HT-29 (cell line): ENCODE measurements around the gene UNC93A. TPM values are rescaled to one million over a fixed set of nuclear protein-coding genes. Genes with fewer than 3 reads are reported as not detected.
"Not testable (repeated sequence)": the region's sequence is repeated elsewhere in the genome, so short reads cannot be mapped to it uniquely, and the experiment has no call there.

Experiments used
- DNase-seq: peaks from one replicate; pipeline ENCODE4 v3.0.0-alpha.2; 2015; ENCODE audit warnings: low spot score
- total RNA-seq: library from RNA; depleted of rRNA; stranded (reverse); fragments of >200 nt; shearing (Covaris generic); gene quantifications from 2 replicates; pipeline ENCODE4 v1.2.3, GENCODE V29; 2014

The UNC93A gene
- total RNA-seq, 1 experiment from 2014 or later = 4.0 TPM

DNA sequence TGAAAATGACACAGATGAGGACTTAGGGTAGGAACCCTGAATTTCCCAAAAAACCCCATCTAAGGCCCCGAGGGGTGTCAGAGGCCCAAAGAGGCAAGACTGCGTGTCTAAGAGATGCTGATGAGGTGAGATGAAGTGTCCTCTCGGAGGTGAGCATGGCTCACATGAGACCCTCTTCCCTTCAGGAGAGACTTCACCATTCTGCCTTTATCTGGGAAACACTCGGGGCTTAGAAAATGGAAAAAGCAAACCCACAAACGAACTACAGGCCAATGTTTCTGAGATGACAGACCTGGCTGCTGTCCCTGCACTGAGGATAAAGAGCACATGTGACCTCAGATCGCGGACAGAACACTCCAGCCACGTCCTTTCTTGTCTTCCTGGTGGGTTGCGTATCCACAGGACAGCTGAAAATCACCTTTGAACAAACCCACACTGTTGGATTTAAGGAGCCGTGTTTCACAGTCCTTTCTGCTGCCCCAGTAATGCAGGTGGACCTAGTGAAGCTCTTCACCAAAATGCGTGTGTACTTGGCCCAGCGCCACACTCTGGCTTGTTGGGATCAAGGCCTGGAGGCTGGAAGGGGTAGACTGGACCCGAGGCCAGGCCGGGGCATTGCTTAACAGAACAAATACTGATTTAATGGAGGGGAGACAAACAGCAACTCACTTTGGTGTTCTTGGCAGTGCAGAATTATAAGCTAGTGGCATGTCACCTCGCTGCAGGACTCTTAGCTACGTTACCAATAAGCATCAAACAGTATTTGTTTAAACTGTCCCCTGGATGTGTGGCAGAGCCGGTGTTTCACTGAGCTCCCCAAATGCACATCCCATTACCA is 18.5 kb downstream of the UNC93A start:
- not testable (repeated sequence) for DNase-seq

DNA sequence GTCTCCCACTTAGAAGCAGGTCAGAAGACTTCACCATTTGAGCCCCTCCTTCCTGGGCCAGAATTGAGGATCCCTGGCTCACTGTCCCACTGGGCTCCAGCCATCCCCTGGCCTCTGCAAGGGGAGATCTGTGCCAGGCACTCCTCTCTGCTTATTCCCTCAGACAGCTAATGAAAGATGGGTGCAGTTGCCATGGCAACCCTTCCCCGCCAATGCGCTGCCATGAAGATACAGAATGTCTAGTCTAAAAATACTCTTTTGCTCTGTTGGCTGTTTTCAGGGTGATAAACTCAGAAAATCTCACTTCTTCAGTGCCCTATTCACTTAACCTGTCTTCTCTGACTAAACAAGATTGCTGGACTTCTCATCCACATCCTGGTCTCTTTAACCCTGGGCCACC is 20.2 kb downstream of the UNC93A start:
- DNase-seq = no peak

DNA sequence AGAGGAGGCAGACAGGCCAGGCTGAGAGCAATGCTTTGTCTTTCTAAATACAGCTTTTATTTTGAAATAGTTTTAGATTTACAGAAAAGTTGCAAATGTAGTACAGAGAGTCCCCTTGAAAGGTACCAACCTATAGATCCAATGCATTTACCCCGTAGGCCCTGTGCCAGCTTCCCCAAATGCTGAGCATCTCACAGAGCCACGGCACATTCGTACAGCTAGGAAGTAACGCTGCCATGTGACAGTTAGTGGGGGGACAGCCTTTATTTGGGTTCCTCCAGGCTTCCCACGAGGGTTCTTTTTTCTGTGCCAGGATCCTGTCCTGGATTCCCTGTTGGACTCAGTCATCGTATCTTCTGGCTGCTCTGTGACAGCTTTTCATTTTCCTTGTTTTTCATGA is 20.6 kb downstream of the UNC93A start:
- not testable (repeated sequence) for DNase-seq

DNA sequence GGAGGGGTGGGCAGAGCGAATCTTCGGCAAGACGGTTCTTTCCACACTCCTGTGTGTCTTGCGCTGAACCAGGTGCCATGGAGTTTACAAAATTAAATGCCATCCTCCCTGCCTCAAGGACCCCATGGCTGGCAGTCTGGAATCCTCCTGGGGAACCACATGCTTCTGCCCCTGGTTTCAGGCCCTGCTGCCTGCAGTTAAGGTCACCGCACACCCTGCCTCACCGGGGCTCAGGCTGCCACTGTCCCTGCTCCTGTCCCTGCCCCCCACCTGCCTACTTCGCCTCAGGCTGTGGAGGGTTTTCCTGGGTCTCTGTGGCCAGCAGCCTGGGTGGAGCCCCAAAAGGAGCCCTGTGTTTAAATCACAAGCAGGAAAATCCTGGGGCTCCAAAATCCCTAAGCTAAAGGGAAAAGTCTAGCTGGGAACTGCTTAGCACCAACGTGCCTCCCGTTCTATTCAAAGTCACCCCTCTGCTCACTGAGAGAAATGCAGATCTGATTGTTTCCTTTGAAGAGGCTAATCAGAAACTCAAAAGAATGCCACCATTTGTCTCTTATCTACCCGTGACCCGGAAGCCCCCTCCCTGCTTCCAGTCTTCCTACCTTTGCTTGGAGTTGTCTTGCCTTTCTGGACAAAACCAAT is 23.2 kb downstream of the UNC93A start:
- DNase-seq = no peak

DNA sequence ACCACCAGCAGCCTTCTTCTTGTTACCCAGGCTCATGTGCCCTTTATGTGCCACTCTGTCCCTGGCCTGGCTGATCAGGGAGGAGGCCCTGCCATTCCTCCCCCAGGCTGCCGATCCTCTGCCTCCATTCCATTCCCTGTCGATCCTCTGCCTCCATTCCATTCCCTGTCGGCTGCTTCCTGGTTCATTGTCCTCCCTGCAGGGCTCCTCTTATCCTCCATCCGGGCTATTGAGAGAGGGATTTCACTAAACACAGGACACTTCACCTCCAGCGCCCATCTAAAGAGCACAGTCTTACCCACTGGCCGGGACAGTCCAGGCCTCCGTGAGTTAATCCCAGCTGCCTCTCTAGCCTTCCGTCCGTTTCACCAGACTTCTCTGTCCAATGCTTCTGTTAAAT is 26.1 kb downstream of the UNC93A start:
- DNase-seq = no peak

DNA sequence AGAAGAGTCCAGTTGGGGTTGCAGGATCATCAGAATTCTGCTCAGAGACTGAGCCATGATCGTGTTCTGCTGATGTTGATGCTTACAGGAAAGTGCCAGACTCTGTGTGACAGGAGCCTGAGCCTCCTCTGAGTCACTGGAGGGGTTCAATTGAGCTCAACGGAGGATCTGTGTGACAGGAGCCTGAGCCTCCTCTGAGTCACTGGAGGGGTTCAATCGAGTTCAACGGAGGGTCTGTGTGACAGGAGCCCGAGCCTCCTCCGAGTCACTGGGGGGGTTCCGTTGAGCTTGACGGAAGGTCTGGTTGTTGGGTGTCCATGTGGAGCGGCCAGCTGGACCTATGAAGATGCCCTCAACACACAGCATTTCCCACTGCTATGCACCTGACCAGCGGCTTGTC is 27.2 kb downstream of the UNC93A start:
- not testable (repeated sequence) for DNase-seq

DNA sequence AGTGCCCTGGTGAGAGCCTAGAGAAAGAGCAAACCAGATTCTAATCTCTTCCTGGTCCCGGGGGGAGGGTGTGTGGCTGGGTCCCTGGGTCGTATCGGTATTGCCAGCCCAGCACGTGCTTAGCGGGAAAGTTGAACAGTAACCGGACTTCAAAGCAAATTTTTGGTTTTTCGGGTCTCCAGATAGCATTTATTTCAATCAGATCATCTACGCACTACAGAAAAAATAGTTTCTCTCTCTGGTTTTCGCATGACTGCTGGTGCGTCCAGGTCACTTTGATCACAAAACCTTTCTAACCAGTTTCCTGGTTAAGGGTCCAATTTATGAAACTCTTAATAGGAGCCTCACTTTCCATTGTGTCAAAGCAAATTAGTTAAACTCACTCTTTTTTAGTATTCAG is 27.7 kb downstream of the UNC93A start:
- DNase-seq = not testable (repeated sequence)

DNA sequence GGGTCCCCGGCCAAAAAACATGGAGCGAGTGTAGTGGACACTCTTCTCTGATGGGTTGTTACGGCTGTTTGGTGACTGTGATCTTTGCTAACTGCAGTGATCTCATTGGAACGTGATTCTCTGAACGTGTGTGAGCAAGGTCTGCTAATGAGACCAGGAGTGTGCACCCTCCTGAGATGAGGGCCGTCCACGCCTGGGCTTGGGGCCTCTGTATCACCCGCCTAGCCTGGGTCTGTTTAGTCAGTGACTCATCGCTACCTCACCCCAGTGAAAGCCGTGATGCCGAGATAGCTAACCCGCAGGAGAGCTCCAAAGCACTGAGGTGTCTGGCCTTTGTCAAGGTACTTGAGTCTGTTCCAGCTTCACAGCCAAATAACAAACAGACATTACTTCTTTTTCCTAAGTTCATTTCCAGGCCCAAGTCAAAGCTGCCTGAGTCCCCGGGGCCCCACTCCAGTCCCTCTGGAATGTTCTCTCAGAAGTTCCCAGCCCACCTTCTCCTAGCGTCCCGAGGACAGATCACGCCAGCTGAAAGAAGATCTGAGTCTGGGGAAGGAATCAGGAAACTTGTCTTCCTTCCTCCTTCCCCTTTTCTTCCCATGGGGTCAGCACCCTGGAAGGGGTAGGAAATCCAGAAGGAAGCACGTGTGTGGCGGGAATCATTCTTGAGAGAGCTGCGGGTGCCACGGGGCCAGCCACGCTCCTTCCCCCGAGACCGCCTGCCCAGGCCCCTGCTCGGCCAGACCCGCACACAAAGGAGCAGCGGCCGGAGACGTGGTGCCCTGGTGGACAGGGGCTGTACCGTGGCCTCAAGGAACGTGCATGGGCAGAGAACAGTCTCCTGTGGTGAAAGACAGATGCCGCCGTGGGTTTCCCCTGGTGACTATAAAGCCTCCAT is 29.0 kb downstream of the UNC93A start:
- DNase-seq = not testable (repeated sequence)

DNA sequence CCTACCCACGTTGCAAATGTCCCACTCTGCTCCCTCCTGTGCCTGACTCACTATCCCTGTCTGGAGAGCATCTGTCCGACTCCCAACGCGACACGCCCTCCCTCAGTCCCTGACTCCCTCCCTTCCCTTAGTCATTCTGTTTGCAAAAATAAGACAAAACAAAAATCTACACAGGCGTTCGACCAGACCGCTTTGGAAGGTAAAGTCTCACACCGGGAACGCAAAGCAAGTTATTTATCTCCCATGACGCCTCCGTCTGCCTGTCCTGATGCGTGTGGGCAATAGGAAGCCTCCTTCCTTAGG is 29.6 kb downstream of the UNC93A start:
- not testable (repeated sequence) for DNase-seq

DNA sequence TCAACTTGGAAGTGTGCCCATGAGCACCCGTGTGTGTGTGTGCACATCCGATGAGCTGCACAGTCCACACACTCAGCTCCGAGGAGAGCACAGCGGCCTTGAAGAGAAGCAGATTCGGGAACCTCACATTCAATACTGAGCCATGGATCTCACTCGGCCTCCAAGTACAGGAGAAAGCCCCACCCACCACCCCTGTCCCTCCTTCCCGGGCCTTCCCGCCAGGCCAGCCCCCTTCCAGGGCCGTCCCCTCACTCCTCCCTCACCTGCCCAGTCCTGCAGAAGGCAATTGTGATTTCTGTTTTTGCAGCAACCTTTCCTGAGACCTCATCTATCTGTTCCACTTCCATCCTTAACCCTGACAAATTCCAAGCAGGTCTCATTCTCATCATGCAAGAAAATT is 30.1 kb downstream of the UNC93A start:
- DNase-seq = not testable (repeated sequence)

DNA sequence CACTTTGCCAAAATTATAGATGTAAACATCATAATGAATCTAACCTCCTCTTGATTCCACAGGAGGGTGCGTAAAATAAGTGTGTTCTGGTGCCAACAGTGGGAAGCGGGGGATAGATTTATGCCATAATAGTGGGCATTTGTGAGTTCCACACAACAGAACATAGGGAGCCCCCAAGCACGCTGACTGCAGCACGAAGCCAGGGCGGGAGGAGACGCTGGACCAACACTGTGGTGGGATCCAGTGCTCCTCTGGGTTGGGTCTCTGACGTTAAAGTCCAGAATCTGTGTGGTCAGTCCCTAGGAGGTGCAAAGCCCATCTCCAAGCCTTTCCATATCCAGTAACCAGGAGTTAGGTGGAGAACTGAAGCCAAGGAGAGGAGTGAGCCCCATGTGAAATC is 32.0 kb downstream of the UNC93A start:
- DNase-seq = no peak

DNA sequence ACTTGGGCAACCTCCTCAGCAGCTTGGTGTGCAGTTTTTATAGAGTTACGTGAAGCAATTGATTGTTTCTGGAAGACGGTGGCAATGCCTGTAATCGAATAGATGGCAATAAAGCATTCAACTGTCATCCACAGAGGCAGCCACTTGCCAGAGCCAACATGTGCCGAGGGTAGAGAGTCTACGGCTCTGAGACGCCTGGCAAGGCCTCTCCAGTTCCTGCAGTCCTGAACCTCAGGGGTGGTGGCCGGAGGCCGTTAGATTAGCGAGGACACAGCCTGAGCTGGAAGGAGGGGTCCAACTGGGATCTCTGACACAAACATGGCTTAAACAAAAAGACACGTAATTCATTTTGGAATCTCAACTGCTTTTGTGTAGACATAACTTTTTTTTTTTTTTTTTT is 33.0 kb downstream of the UNC93A start:
- DNase-seq = no peak

DNA sequence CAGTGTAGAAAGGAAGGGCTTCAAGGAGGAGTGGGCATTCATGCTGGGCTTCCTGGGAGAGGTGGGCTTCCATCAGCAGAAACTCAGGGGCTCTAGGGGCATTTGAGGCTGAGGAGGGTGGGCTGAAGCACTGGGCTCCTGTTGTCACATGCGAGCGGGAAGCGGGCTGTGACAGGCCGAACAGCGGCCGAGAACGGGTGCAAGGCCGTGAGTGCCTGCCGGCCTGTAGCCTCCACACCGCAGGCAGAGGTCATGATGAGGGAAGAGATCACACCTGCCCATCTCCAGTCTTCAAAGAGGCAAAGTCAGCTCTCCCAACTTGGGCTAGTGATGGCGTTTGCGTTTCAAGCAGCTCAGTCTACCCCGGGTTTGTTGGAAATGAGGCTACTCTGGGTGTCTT is 34.7 kb downstream of the UNC93A start:
- DNase-seq = no peak

DNA sequence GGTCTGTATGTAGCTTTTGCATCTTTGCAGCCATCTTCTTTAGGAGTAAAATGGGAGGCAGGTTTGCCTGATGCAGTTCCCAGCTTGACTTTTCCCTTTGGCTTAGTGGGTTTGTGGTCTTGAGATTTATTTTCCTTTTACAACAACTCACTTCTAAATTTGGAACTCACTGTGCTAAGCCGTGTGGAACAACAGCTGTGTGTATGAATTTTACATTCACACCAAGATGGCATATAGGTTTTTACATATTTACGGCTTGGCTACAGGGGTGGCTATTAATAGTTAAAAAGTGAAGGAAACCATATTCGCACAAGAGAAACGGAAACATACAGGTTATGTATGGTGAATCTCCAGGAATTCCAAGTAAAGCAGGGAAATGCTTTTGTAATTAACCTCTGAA is 36.3 kb downstream of the UNC93A start:
- DNase-seq = no peak

DNA sequence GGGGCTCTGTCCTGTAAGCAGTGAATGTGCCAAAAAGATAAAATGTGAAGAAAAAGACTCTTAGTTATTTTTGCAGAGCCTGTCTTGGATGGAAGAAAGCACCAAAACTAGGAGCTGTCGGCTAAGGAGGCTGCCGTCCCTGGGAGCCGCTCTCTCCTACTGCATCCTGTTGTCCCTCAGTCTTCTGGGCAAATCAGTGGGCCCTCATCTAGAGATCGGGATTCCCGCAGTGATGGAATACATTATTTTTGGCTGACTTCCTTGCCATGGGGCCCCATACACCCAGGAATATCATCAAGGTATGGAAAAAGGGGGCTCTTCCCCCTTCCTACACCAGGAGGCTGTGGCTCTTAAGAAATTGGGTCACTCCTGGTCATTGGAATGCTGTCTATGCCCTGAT is 37.0 kb downstream of the UNC93A start:
- DNase-seq = no peak

DNA sequence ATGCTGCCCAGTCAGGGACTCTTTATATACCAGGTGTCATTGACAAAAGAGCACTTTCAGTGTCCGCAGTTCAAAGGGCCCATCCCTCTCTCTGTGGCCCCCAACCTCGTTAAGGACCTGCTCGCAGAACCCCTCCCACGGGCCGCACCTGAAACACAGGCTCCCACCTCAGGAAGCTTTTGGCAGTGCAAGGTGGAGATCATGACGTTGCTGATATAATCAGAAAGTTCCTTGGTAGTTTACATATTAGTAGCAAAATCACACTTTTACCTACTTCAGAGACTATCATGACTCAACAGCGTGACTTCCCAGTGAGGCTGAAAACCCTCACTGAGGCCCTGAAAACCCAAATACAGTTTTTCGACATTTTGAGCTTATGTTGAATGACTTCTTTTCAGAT is 37.9 kb downstream of the UNC93A start:
- no peak for DNase-seq

DNA sequence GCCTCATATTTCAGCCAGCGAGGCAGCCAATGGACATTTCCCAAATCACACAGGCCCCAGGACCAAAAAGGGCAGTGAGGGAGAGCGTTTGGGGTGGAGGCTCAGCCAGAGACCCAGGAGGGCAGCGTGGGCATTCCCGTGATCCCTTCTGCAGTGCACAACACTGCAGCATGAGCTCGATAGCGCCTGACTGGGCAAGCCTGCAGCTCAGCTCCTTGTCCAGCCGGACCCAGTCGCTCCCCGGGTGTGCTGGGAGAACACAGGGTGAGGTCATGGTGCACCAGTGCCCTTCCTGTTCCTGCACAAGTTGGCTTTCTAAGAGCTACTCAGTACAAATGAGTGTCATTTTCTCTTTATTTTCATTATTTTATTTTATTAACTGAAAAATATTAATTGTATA is 39.6 kb downstream of the UNC93A start:
- no peak for DNase-seq

DNA sequence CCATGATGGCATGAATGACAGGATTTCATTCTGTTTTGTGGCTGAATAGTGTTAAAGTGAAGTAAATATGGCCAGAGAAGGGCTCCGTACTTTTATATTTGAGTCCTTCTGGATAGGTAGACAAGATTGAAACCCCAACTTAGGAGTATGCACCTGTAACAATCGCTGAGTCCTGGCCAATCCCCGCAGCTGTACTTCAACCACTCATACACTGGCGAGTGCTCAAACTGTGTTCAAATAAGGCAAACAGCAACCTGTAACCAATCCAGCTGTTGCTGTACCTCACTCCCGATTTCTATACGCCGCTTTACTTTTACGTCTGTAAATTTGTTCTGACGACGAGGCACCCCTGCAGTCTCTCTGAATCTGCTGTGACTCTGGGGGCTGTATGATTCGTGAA is 40.5 kb downstream of the UNC93A start:
- no peak for DNase-seq

DNA sequence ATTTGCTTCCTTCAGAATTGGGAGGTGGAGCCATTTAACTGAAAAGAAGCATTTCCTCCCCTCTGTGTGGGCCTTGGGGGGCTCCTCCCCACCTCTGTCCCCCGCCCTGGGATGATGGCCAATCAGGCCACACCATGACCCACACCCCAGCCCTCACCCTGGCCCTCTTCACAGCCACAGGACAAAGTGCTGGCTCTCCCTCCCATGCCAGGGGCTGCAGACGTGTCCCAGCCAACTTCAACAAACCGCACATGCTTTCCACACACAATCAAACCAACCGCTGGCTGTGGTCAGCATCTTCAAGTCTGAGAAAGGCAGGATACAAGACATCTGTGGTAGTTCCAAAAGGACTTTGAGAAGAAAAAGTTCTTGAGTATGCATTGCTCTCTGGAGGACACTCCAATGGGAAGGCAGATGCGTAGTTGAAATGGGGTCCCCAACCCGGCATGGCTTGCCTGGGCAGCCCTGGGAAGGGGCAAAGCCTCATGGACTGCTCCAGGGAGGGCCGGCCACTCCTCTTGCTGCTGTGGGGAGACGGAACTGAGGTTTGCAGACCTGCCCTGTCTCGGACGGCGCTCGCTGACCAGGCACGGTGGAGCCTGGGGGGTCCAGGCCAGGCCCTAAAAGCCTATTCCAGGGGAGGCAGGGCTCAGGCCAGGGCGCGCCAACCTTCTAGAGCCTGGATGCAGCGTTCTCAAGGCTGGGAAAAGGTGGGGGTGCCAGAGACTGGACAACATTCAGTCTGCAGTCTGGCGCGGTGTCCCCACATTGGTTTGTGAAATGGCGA is 45.9 kb downstream of the UNC93A start:
- no peak for DNase-seq

DNA sequence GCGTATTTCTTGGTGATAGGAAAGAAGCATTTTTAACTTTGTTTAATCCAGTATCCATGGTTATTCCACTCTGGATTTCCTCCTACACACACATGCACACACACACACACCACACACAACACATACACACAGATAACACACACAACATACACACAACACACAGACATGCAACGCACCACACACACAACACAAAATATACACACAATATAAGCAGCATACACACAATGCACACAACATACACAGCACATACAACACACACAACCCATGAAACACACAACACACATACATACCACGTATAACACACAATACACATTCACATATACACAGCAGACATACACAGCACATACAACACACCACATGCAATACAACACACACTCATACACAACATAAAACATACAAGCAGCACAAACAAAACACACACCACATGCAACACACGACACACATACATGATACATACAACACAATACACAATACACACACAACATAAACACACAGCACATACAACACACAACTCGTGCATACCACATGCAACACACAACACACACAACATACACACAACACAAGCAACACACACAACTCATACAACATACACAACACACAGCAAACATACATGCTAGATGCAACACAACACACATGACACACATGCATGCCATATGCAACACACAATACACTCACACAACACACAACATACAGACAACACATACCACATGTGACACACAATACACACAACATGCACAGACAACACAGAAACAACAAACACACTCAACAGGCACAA is 46.7 kb downstream of the UNC93A start:
- DNase-seq = no peak
